NK-92 (cell line): ENCODE results near the gene EIF1AD.
A peak's percentile ranks its signal among the peaks of the same experiment; 100 is the strongest.
"Not testable (repeated sequence)": the region's sequence is repeated elsewhere in the genome, so short reads cannot be mapped to it uniquely, and the experiment has no call there.

Source experiments
- DNase-seq: peaks from one replicate; lab custom pipeline; 2025; ENCODE audit not compliant: unreplicated experiment; lab: John Stamatoyannopoulos, UW

Gene EIF1AD

GRCh38 chr11:65973439-65974110, 28.4 kb downstream of the EIF1AD start:
- DNase-seq = no peak

GRCh38 chr11:65972116-65972515, 29.8 kb downstream of the EIF1AD start:
- DNase-seq = no peak

DNA sequence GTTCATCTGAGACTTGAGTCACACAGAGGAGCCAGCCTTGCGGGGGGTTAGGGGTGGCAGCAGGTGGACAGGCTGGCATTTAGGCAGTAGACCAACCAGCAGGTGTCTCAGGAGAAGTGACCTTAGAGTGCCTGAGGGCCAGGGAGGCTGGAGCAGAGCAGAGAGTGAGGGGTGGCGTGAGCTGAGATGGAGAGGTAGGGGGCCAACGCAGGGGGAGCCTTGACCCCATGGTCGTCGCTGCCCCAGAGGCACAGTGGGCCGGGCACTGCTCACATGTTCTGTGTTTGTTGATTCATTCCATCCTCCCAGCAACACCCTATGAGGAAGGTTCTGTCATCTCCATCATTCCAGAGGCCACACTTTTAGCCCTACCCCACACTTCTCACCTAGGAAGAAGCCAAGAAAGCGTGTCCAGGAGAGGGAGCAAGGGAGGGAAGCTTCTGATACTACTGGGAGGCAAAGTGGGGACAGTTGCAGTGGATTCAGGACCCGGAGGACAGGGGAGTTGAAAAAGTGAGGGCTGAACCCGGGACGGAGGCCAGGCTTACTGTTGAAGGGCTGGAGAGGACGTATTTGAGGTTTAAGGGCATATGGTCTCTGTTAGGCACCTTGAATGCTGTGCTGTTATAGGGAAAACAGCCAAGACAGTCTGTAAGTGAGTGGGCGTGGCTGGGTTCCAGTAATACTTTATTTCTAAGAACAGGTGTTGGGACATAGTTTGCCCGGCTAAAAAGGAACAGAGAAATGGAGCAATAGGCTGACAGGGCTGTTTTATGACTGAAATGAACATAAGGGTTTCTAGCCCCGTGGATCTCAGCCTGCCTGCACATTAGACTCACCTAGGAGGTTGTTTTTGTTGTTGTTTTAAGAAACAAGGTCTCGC, 33.1 kb downstream of the EIF1AD start:
- DNase-seq = no peak

DNA sequence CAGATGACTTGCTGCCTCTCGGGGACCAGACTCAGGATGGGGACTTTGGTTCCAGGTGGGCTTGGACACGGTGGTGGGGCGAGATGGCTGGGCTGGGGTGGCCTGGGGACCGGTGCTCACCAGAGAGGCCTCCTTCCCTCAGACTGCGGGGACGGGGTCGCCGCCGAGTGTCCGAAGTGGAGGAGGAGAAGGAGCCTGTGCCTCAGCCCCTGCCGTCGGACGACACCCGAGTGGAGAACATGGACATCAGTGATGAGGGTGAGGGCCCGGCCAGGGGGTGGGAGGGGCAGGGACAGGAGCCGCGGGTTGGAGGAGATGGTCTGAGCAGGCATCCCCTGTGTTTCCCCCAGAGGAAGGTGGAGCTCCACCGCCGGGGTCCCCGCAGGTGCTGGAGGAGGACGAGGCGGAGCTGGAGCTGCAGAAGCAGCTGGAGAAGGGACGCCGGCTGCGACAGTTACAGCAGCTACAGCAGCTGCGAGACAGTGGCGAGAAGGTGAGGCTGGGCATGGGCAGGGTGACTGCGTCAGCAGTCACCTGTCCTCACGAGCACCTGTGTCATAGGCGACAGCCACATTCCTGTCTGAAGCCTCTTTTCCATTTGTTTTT, 34.5 kb downstream of the EIF1AD start:
- no peak for DNase-seq

GRCh38 chr11:65965986-65966762, 35.8 kb downstream of the EIF1AD start:
- DNase-seq = no peak

DNA sequence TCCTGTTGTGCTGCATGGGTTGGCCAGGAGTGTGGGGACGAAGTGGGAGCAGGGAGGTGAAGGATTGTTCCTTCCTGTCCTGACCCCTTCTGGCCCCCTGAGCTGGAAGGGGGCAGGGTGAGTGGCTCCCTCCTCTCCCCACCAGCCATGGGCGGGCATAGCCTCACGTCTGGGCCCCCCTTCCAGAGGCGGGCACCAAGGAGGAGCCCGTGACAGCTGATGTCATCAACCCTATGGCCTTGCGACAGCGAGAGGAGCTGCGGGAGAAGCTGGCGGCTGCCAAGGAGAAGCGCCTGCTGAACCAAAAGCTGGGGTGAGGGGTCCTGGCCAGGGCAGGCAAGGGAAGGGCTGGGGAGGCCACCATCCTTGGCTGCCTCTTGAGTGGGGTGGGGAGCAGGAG, 37.1 kb downstream of the EIF1AD start:
- DNase-seq = no peak

GRCh38 chr11:65962141-65962564, 39.8 kb downstream of the EIF1AD start:
- DNase-seq = no peak

GRCh38 chr11:65961267-65962140, 40.5 kb downstream of the EIF1AD start, which contains the start of gene SART1:
SART1 (plus strand) TSS chr11:65961734; CDS start chr11:65961781, 47 bp downstream.
- peak; percentile 74 for DNase-seq

DNA sequence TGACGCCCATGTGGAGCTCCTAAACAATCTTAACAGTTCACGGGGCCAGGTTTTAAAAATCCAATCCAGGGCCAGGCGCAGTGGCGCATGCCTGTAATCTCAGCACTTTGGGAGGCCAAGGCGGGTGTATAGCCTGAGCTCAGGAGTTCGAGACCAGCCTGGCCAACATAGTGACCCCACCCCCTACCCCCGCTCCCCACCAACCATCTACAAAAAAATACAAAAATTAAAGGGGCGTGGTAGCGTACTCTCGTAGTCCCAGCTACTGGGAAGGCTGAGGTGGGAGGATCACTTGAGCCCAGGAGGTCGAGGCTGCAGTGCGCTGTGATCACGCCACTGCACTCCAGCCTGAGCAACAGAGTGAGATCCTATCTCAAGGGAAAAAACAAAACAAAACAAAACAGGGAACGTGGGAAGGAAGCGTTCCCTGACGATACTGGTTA, 41.1 kb downstream of the EIF1AD start:
- no peak for DNase-seq

DNA sequence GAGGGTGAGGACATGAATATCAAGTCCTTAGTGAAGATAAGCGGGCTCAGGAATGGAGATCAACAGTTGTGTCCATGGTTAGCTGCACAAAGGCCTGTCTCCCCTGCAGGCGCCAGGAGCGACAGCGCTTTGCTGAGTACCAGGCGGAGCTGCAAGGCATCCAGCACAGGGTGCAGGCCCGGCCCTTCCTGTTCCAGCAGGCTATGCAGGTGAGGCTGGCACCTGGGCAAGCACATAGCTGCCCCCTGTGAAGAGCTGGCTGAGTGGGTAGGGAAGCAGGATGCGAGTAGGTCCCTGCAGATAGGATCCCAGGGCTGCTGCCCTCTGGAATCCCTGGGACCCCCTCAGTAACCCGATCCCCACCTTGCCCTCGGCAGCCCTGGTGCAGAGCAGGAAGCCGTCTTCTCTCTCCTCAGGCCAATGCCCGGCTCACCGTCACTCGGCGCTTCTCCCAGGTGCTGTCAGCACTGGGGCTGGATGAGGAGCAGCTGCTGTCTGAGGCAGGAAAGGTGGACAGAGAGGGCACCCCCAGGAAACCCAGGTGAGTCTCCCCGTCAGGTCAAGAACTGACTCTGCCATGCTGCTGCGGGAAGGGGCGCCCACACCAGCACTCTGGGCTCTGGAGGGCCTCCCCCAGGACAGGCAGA, 43.1 kb downstream of the EIF1AD start:
- no peak for DNase-seq

- DNase-seq = no peak
These were observed 43.7 kb downstream of the EIF1AD start for GRCh38 chr11:65958291-65958690.

DNA sequence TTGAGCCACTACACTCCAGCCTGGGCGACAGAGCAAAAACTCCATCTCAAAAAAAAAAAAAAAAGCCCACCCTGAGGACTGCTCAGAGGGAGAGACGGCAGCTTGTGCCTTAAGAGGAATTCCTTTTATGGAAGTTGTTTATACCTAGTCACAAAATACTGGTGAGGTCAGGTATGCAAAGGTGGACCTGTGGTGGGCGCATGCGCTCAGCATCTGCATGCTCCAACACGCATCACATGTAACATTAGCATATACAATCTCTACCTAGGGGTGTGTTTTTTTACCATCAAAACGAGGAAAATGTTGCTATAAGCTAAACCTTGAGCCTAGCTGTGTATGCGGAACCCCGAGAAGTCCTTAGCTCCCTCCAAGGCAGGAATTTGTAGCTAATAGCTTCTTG, 47.2 kb downstream of the EIF1AD start:
- no peak for DNase-seq

DNA sequence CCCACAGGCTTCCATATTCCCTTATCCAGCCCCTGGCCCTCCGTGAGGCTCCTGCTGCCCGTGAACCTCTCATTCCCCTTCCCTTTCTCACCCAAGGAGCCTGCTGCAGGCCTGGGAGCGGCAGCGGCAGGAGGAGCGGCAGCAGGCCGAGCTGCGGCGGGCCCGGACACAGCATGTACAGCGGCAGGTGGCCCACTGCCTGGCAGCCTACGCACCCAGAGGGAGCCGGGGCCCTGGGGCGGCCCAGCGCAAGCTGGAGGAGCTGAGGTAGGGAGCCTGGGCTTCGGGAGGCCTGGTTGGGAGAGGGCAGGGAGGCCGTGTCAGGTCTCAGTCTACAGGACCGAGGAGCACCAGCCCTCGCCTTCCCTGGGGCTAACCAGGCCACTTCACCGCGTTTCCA, 48.5 kb downstream of the EIF1AD start:
- no peak for DNase-seq

DNA sequence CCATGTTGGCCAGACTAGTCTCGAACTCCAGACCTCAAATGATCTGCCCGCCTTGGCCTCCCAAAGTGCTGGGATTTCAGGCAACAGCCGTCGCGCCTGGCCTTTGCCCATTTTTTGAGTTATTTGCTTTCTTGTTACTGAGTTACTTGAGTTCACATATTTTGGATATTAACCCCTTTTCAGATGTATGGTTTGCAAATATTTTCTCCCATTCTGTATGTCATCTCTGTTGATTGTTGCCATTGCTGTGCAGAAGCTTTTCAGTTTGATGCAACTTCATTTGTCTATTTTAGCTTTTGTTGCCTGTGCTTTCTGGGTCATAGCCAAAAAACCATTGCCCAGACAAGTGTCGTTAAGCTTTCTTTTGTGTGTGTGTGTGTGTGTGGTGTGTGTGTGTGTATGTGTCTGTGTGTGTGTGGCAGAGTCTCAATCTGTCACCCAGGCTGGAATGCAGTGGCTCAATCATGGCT, 49.9 kb downstream of the EIF1AD start:
- DNase-seq = no peak

DNA sequence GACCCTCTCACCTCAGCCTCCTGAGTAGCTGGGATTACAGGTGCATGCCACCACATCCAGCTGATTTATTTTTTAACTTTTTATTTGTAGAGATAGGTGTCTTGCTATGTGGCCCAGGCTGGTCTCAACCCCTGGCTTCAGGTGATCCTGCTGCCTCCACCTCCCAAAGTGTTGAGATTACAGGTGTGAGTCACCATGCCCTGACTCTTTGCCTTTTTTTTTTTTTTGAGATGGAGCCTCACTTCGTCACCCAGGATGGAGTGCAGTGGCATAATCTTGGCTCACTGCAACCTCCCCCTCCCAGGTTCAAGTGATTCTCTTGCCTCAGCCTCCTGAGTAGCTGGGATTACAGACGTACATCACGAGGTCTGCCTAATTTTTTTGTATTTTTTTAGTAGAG, 50.3 kb downstream of the EIF1AD start:
- DNase-seq = not testable (repeated sequence)

GRCh38 chr11:65950711-65951110, 51.2 kb downstream of the EIF1AD start:
- not testable (repeated sequence) for DNase-seq

DNA sequence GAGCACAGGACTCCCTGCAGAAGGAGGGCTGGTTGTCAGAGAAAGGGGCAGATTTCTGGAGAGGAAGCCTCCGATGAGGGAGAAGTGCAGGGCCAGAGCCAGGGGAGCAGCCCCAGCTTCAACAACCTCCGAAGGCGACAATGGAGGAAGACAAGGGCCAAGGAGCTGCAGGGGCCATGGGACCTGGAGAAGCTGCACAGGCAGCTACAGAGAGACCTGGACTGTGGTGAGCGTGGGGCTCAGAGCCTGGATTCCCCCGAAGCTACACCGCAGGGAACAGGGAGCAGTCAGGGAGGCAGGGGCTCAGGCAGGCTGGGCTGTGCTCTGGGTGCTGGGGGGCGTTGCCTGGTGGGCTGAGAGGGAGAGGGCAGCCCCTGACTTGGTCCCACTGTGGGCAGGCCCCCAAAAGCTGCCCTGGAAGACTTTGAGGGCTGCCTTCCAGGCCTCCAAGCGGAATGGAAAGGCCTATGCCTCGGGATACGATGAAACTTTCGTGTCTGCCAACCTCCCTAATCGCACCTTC, 54.3 kb downstream of the EIF1AD start:
- no peak for DNase-seq

DNA sequence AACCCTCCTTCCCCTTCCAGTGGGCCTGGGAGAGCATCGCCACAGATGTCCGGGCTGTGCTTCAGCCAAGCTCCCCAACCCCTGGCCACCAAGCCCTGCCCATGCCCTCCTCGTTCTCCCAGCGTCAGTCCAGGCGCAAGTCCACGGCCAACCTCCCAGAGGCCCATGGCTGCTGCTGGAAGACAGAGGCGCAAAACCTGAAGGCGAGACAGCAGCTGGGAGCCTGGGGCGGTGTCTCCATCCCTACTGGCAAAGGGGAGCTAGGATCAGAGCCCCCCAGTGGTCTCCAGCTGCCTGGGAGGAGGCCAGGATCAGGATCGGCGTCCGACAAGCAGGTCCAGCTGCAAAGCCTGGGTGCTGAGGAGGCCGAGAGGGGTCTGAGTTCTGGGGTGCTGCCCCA, 54.8 kb downstream of the EIF1AD start:
- DNase-seq = no peak

DNA sequence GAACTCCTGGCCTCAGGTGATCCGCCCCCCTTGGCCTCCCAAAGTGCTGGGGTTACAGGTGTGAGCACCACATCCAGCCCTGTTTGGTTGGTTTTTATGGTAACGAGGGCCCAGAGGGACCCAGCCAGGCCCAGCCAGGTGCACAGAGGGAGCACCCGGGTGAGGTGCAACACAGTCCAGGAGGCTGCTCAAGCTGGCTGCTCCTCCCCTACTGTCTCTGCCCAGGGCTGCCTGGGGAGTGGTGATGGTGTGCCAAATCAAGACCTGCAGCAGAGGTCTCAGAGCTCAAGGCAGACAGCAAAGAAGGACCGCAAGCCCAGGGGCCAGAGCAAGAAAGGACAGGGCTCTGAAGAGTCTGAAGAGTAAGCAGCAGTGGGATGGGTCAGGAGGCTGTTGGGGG, 55.3 kb downstream of the EIF1AD start:
- no peak for DNase-seq
